ENCODE measurements around the gene CRYBA4.

Gene CRYBA4

GRCh38 chr22:26589845-26590736 lies 31.7 kb upstream of the CRYBA4 start, which contains the start of gene TPST2:
Gene TPST2 (minus strand): TSS chr22:26590132. CDS start chr22:26541630, 48,502 bp downstream.
- peaks cover 9% of the 10 kb centered on the region for H3K4me1 ChIP-seq (ENCODE audit: low read length)
- peaks cover 23% of the 10 kb centered on the region for H3K27me3 ChIP-seq (ENCODE audit: low read depth, low read length)
- no peaks in the 10 kb centered on the region for H3K79me2 ChIP-seq (ENCODE audit: low read length)
- peak within 1 kb of the TSS; percentile 82 for H3K9ac ChIP-seq (ENCODE audit: low read length)
- TF ChIP-seq, protein P1, sequence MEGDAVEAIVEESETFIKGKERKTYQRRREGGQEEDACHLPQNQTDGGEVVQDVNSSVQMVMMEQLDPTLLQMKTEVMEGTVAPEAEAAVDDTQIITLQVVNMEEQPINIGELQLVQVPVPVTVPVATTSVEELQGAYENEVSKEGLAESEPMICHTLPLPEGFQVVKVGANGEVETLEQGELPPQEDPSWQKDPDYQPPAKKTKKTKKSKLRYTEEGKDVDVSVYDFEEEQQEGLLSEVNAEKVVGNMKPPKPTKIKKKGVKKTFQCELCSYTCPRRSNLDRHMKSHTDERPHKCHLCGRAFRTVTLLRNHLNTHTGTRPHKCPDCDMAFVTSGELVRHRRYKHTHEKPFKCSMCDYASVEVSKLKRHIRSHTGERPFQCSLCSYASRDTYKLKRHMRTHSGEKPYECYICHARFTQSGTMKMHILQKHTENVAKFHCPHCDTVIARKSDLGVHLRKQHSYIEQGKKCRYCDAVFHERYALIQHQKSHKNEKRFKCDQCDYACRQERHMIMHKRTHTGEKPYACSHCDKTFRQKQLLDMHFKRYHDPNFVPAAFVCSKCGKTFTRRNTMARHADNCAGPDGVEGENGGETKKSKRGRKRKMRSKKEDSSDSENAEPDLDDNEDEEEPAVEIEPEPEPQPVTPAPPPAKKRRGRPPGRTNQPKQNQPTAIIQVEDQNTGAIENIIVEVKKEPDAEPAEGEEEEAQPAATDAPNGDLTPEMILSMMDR (IDR thresholded peaks at IDR 0.05; ENCODE audit: low read depth, low read length): no peak
- 0 out of 2 replicates have a peak, but pooled peaks cover 6% of the 10 kb centered on the region for H3K9me3 ChIP-seq (ENCODE audit: insufficient read depth, low read length)
- peak within 1 kb of the TSS; percentile 92 for H3K4me3 ChIP-seq (ENCODE audit: low read length)
- peaks cover 6% of the 10 kb centered on the region for H3K36me3 ChIP-seq (replicated peaks; ENCODE audit: low read depth, low read length)
- peak within 1 kb of the TSS; percentile 94 for H2AFZ ChIP-seq (ENCODE audit: low read depth, low read length)
- no peak within 1 kb of the TSS for H3K27ac ChIP-seq (ENCODE audit: low read length)
- no peaks in the 10 kb centered on the region for H4K20me1 ChIP-seq (ENCODE audit: insufficient read depth, low read length)
- peak within 1 kb of the TSS; percentile 97 for H3K4me2 ChIP-seq (ENCODE audit: low read length)

DNA sequence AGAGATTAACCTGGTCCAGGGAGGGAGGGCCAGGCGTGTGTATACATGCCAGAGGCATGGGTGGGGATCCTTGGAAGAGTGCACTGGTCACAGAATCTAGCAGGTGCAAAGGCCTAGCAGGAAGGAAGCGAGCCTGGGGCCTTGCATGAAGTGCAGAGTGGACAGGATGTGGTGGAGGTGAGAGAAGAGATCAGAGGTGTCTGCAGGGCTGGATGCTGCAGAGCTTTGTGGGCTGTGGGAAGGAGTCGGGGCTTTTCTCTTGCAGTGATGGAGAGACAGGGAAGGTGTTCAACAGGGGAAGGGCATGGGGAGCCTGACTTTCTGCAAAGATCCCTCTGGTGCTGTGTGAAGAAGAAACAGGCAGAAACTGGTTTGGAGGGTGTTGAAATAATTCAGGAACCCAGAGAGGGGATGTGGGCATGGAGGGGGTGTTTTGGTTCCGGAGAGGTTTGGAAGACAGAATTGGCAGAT lies 29.3 kb upstream of the CRYBA4 start:
- Histone ChIP-seq H3K9ac (ENCODE audit: low read length) (no peak overlapping the region), H3K4me1 (ENCODE audit: low read length) (peaks cover 9% of the 10 kb centered on the region), H3K9me3 (ENCODE audit: insufficient read depth, low read length) (0 out of 2 replicates have a peak, but pooled peaks cover 6% of the 10 kb centered on the region), H3K4me3 (ENCODE audit: low read length) (no peak overlapping the region), H3K4me2 (ENCODE audit: low read length) (no peak overlapping the region), H3K27me3 (ENCODE audit: low read depth, low read length) (peaks cover 35% of the 10 kb centered on the region), H3K79me2 (ENCODE audit: low read length) (no peaks in the 10 kb centered on the region), H2AFZ (ENCODE audit: low read depth, low read length) (no peak overlapping the region), H4K20me1 (ENCODE audit: insufficient read depth, low read length) (no peaks in the 10 kb centered on the region), H3K36me3 (replicated peaks; ENCODE audit: low read depth, low read length) (peaks cover 6% of the 10 kb centered on the region), H3K27ac (ENCODE audit: low read length) (no peak overlapping the region)
- no peak for TF ChIP-seq EZH2phosphoT487 (IDR thresholded peaks at IDR 0.05; ENCODE audit: low read depth)

DNA sequence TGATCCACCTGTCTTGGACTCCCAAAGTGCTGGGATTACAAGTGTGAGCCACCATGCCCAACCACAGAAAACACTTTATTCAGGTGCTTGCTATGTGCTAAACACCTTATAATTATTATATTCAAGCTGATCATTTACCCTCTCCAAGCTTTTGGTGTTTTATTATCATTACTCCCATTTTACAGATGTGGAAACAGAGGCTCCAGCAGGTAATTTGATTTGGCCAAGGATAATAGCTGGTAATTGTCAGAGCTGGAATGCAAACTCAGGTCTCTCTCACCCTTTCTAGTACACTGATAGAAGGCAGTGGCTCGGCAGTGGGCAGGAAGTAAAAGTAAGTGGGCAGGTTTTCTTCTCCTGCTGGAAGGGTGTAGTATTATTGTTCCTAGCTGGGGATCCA lies 28.0 kb upstream of the CRYBA4 start:
- Histone ChIP-seq H3K4me2 (ENCODE audit: low read length) (no peak overlapping the region), H4K20me1 (ENCODE audit: insufficient read depth, low read length) (no peaks in the 10 kb centered on the region), H3K9me3 (ENCODE audit: insufficient read depth, low read length) (no peaks in the 10 kb centered on the region), H3K27me3 (ENCODE audit: low read depth, low read length) (peaks cover 43% of the 10 kb centered on the region), H3K36me3 (replicated peaks; ENCODE audit: low read depth, low read length) (no peaks in the 10 kb centered on the region), H3K9ac (ENCODE audit: low read length) (no peak overlapping the region), H3K79me2 (ENCODE audit: low read length) (no peaks in the 10 kb centered on the region), H3K27ac (ENCODE audit: low read length) (no peak overlapping the region), H3K4me1 (ENCODE audit: low read length) (peaks cover 9% of the 10 kb centered on the region), H2AFZ (ENCODE audit: low read depth, low read length) (no peak overlapping the region), H3K4me3 (ENCODE audit: low read length) (no peak overlapping the region)
- no peak for TF ChIP-seq EZH2phosphoT487 (IDR thresholded peaks at IDR 0.05; ENCODE audit: low read depth)
- TF ChIP-seq, protein P1 (IDR thresholded peaks at IDR 0.05; ENCODE audit: low read depth, low read length): no peak

DNA sequence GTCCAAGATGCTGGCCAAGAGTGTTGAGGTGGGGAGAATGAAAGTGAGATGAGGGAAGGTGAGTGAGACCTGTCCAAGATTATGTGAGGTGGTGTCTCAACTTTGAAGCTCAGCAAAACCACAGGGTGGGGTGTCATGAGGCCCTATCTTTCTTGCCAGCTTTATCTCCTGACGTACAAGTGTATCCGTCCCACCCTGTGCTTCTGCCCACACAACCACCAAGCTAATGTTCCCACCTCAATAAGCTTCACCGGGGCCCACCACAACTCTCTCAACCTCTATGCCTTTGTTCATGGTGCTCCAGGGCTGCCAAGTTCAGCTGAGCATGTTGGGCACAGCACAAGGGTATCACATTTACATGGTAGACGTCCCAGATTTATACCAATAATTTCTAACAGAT lies 24.7 kb upstream of the CRYBA4 start:
- Histone ChIP-seq H3K27me3 (ENCODE audit: low read depth, low read length) (peaks cover 44% of the 10 kb centered on the region), H3K4me2 (ENCODE audit: low read length) (no peak overlapping the region), H3K27ac (ENCODE audit: low read length) (no peak overlapping the region), H4K20me1 (ENCODE audit: insufficient read depth, low read length) (no peaks in the 10 kb centered on the region), H3K4me1 (ENCODE audit: low read length) (no peaks in the 10 kb centered on the region), H3K9ac (ENCODE audit: low read length) (no peak overlapping the region), H2AFZ (ENCODE audit: low read depth, low read length) (no peak overlapping the region), H3K36me3 (replicated peaks; ENCODE audit: low read depth, low read length) (no peaks in the 10 kb centered on the region), H3K79me2 (ENCODE audit: low read length) (no peaks in the 10 kb centered on the region), H3K4me3 (ENCODE audit: low read length) (no peak overlapping the region), H3K9me3 (ENCODE audit: insufficient read depth, low read length) (no peaks in the 10 kb centered on the region)
- TF ChIP-seq EZH2phosphoT487 (IDR thresholded peaks at IDR 0.05; ENCODE audit: low read depth): no peak

GRCh38 chr22:26597480-26597879 lies 24.3 kb upstream of the CRYBA4 start:
- H3K9ac ChIP-seq (ENCODE audit: low read length): no peak overlapping the region
- no peak for TF ChIP-seq EZH2phosphoT487 (IDR thresholded peaks at IDR 0.05; ENCODE audit: low read depth)
- TF ChIP-seq, protein P1 (IDR thresholded peaks at IDR 0.05; ENCODE audit: low read depth, low read length): no peak
- H4K20me1 ChIP-seq (ENCODE audit: insufficient read depth, low read length): no peaks in the 10 kb centered on the region
- no peaks in the 10 kb centered on the region for H3K4me1 ChIP-seq (ENCODE audit: low read length)
- no peak overlapping the region for H3K4me3 ChIP-seq (ENCODE audit: low read length)
- no peaks in the 10 kb centered on the region for H3K9me3 ChIP-seq (ENCODE audit: insufficient read depth, low read length)
- H3K27me3 ChIP-seq (ENCODE audit: low read depth, low read length): peaks cover 39% of the 10 kb centered on the region
- no peak overlapping the region for H3K27ac ChIP-seq (ENCODE audit: low read length)
- no peaks in the 10 kb centered on the region for H3K36me3 ChIP-seq (replicated peaks; ENCODE audit: low read depth, low read length)
- H2AFZ ChIP-seq (ENCODE audit: low read depth, low read length): no peak overlapping the region
- H3K79me2 ChIP-seq (ENCODE audit: low read length): no peaks in the 10 kb centered on the region
- H3K4me2 ChIP-seq (ENCODE audit: low read length): no peak overlapping the region

All from OCI-LY3 (cell line).